ENCODE measurements around the gene PLPP2. TPM values are rescaled to one million over a fixed set of nuclear protein-coding genes. Genes with fewer than 3 reads are reported as not detected.

PLPP2 gene
- total RNA-seq, 1 donor from 2014 or later, result 8.6 TPM

DNA sequence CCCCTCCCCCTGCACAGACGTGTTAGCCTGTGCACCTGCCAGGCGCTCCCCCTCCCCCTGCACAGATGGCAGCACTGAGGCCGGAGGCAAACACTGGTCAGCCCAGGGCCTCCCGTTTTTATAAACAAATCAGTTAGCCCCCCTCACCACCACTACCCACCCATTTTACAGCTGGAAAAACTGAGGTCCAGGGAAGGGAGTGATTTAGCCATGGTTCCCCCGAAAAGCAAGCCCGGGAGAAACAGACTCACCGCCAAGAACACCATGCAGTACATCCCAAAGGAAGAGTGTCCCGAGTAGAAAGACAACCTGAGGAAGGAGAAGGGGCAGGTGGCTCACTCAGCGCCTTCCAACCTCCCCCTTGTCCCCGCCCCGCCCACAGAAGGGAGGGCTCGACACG lies 8.7 kb downstream of the PLPP2 start:
- no peaks in the 10 kb centered on the region for H3K4me1 Mint-ChIP-seq (ENCODE audit: unreplicated experiment)
- TF ChIP-seq CTCF (conservative IDR thresholded peaks at IDR 0.05), result no peak
- no peak overlapping the region for H3K4me3 Mint-ChIP-seq
- H3K36me3 Mint-ChIP-seq, result no peaks in the 10 kb centered on the region
- no peaks in the 10 kb centered on the region for H3K9me3 Mint-ChIP-seq
- H3K27me3 Mint-ChIP-seq, result peaks cover 9% of the 10 kb centered on the region
- no peak for DNase-seq (ENCODE audit: extremely low spot score, unreplicated experiment)
- H3K27ac Mint-ChIP-seq, result no peak overlapping the region

- peak; percentile 33 for TF ChIP-seq CTCF (conservative IDR thresholded peaks at IDR 0.05)
- Mint-ChIP-seq H3K36me3 (no peaks in the 10 kb centered on the region), H3K9me3 (no peaks in the 10 kb centered on the region), H3K27ac (no peak overlapping the region), H3K4me3 (no peak overlapping the region), H3K4me1 (ENCODE audit: unreplicated experiment) (no peaks in the 10 kb centered on the region), H3K27me3 (peaks cover 13% of the 10 kb centered on the region)
- DNase-seq (ENCODE audit: extremely low spot score, unreplicated experiment), result peak; percentile 53
Measured at GRCh38 chr19:281992-282391, 9.2 kb downstream of the PLPP2 start.

- H3K36me3 Mint-ChIP-seq, result no peaks in the 10 kb centered on the region
- no peak for TF ChIP-seq CTCF (conservative IDR thresholded peaks at IDR 0.05)
- H3K27ac Mint-ChIP-seq, result no peak overlapping the region
- peak; percentile 52 for DNase-seq (ENCODE audit: extremely low spot score, unreplicated experiment)
- no peaks in the 10 kb centered on the region for H3K9me3 Mint-ChIP-seq
- peaks cover 13% of the 10 kb centered on the region for H3K27me3 Mint-ChIP-seq
- no peaks in the 10 kb centered on the region for H3K4me1 Mint-ChIP-seq (ENCODE audit: unreplicated experiment)
- H3K4me3 Mint-ChIP-seq, result no peak overlapping the region
Measured at GRCh38 chr19:281156-281853, 9.9 kb downstream of the PLPP2 start.

- peak; percentile 65 for DNase-seq (ENCODE audit: extremely low spot score, unreplicated experiment)
- TF ChIP-seq CTCF (conservative IDR thresholded peaks at IDR 0.05), result no peak
- Mint-ChIP-seq H3K36me3 (no peaks in the 10 kb centered on the region), H3K27me3 (peaks cover 18% of the 10 kb centered on the region), H3K9me3 (no peaks in the 10 kb centered on the region), H3K27ac (no peak overlapping the region), H3K4me3 (no peak overlapping the region), H3K4me1 (ENCODE audit: unreplicated experiment) (no peaks in the 10 kb centered on the region)
Measured at GRCh38 chr19:280541-281009, 10.6 kb downstream of the PLPP2 start.

GRCh38 chr19:279656-280055 lies 11.5 kb downstream of the PLPP2 start:
- no peaks in the 10 kb centered on the region for H3K4me1 Mint-ChIP-seq (ENCODE audit: unreplicated experiment)
- no peak overlapping the region for H3K4me3 Mint-ChIP-seq
- H3K9me3 Mint-ChIP-seq, result no peaks in the 10 kb centered on the region
- no peaks in the 10 kb centered on the region for H3K36me3 Mint-ChIP-seq
- no peak for TF ChIP-seq CTCF (conservative IDR thresholded peaks at IDR 0.05)
- no peak for DNase-seq (ENCODE audit: extremely low spot score, unreplicated experiment)
- H3K27me3 Mint-ChIP-seq, result peaks cover 25% of the 10 kb centered on the region
- H3K27ac Mint-ChIP-seq, result no peak overlapping the region
